GM21367 (cell line): ENCODE results near the gene SMIM12.

ENCODE experiments used
- ATAC-seq: cut with Tn5 transposase; IDR thresholded peaks from one replicate; pipeline ENCODE4 v1.9.1; 2021; ENCODE audit not compliant: unreplicated experiment

Gene SMIM12

DNA sequence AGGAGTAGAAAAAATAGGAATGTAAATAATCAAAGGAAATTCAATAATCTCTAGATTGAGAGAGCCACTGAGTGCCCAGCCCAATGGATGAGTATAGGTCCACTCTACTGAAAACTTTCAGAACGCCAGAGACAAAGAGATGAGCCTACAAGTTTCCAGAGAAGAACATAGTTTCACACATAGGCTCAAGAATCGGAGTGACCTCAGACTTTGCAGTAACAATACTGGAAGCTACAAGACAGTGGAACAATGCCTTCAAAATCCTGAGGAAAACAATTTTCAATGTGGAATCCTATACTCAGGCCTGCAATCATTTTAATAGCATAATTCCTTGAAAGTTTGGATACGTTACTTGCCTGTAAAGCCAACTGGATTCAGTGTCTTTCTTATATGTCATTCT is 55.8 kb downstream of the SMIM12 start:
- no peak for ATAC-seq
